ENCODE data around the gene SAMD4A. TPM values are rescaled to one million over a fixed set of nuclear protein-coding genes. Genes with fewer than 3 reads are reported as not detected.

SAMD4A gene
- total RNA-seq, 1 donor from 2014 or later: 66.0 TPM

DNA sequence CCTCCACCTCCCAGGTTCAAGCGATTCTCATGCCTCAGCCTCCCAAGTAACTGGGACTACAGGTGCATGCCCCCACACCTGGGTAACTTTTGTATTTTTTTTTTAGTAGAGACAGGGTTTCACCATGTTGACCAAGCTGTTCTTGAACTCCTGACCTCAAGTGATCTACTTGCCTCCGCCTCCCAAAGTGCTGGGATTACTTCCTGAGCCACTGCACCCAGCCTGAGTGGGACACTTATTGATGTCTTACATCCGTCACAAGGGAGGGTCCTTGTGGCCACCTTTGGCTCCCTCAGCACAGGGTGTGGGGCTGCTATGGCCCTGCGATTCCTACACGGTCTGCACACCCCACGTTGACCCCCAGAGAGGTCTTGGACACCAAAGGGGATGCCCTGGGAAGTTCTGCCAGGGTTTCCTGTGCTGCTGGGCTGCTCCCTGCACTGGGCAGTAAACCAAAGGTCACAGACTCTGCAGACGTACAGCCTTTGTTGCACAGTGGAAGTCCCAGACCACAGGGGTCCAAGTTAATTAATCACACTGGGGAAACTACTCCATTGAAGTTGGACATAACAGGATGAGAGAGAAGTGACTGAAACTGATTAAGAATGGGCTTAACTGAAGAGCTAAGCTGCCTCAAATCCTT lies 95.7 kb downstream of the SAMD4A start:
- H3K27me3 ChIP-seq: no peaks in the 10 kb centered on the region
- H3K4me3 ChIP-seq: no peak overlapping the region
- DNase-seq (ENCODE audit: low spot score in 2 of 2): no peak
- no peak overlapping the region for H3K27ac ChIP-seq
- H3K9me3 ChIP-seq: no peaks in the 10 kb centered on the region
- intact Hi-C loops (cut with DNase I): no loop called here
- no peaks in the 10 kb centered on the region for H3K36me3 ChIP-seq
- TF ChIP-seq, protein P1, sequence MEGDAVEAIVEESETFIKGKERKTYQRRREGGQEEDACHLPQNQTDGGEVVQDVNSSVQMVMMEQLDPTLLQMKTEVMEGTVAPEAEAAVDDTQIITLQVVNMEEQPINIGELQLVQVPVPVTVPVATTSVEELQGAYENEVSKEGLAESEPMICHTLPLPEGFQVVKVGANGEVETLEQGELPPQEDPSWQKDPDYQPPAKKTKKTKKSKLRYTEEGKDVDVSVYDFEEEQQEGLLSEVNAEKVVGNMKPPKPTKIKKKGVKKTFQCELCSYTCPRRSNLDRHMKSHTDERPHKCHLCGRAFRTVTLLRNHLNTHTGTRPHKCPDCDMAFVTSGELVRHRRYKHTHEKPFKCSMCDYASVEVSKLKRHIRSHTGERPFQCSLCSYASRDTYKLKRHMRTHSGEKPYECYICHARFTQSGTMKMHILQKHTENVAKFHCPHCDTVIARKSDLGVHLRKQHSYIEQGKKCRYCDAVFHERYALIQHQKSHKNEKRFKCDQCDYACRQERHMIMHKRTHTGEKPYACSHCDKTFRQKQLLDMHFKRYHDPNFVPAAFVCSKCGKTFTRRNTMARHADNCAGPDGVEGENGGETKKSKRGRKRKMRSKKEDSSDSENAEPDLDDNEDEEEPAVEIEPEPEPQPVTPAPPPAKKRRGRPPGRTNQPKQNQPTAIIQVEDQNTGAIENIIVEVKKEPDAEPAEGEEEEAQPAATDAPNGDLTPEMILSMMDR (IDR thresholded peaks at IDR 0.05): no peak
- H3K4me1 ChIP-seq: peaks cover 0 to 26% of the 10 kb centered on the region in 2 donors

DNA sequence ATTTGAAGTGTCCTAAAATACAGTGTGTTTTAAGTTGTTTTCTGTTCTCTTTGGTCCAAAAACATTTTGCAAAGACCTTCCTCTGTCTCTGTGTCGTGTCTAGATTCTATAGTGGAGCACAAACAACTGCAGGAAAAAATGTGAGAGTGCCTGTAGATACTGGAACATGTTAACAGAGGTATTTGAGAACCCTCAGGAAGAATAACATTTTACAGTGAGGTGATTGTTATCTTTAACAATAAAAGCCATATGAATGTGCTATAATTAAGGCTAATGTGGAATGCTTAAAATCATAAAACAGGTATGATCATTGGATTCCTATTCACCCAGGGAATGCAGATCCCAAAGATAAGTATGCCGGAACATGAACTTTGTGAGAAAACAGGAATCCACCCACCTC lies 98.0 kb downstream of the SAMD4A start:
- intact Hi-C loops (cut with DNase I): no loop called here
- TF ChIP-seq, protein P1 (IDR thresholded peaks at IDR 0.05): no peak
- H3K27me3 ChIP-seq: no peaks in the 10 kb centered on the region
- peaks cover 0 to 38% of the 10 kb centered on the region in 2 donors for H3K4me1 ChIP-seq
- no peak for DNase-seq (ENCODE audit: low spot score in 2 of 2)
- H3K9me3 ChIP-seq: no peaks in the 10 kb centered on the region
- H3K36me3 ChIP-seq: no peaks in the 10 kb centered on the region
- no peak overlapping the region for H3K27ac ChIP-seq
- H3K4me3 ChIP-seq: no peak overlapping the region

DNA sequence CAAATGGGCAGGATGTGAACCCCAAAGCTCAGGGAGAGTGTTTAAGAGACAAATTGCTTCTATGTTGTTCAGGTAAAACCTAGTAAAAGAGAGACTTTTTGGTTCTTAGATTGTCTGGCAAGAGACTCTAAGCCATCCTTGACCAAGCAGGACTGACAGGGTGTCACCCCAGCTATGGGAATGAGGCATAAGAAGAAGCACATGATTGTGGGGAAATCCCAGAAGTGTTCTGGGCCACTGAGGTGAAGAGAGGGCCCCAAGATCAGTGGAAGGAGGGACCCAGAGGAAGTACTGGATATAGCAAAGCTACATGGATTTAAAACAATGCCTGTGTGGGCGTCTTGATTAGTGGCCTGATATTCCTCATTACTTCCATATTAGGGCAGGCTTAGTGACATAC lies 99.0 kb downstream of the SAMD4A start:
- intact Hi-C loops (cut with DNase I): no loop called here
- no peak overlapping the region for H3K4me3 ChIP-seq
- no peaks in the 10 kb centered on the region for H3K9me3 ChIP-seq
- H3K4me1 ChIP-seq: peaks cover 4 to 43% of the 10 kb centered on the region in 2 donors
- H3K36me3 ChIP-seq: no peaks in the 10 kb centered on the region
- TF ChIP-seq, protein P1 (IDR thresholded peaks at IDR 0.05): no peak
- H3K27ac ChIP-seq: no peak overlapping the region
- H3K27me3 ChIP-seq: no peaks in the 10 kb centered on the region
- DNase-seq (ENCODE audit: low spot score in 2 of 2): no peak

DNA sequence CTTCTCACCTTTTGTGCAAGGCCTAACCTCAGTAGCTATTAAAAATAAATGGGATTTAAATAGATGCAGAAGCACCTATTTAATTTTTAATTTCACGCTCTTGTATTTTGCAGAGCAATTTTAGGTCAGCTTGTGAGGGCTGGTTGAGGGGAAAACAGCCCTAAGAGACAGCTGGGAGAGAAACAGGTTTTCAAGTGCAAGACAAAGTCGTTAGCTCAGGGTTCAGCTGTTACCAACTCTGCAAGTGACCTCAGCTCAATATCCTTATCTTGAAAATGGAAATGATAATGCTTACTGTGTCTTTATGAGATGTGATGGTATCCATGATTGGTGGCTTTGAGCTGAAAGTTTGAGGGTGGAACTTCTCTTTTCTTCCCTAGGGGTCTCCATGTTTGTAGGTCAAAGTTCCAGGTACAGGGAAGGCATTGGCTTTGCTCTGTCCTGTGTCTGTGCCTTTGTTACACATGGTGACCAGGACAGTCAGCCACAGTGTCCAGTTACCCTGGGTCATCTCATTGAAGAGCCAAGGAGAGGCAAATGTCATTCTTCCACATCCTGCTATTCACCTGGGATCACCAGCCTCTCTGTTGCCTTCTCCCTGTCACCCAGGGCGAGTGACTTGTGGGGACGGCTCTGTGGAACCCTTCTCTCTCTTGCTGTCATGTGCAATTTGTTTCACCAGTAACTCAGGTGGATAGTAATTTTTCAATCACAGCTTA lies 100.3 kb downstream of the SAMD4A start:
- TF ChIP-seq, protein P1 (IDR thresholded peaks at IDR 0.05): no peak
- intact Hi-C loops (cut with DNase I): no loop called here
- Histone ChIP-seq H3K36me3 (no peaks in the 10 kb centered on the region), H3K9me3 (no peaks in the 10 kb centered on the region), H3K4me3 (no peak overlapping the region), H3K27me3 (no peaks in the 10 kb centered on the region), H3K4me1 (peaks cover 6 to 53% of the 10 kb centered on the region in 2 donors), H3K27ac (no peak overlapping the region)
- DNase-seq (ENCODE audit: low spot score in 2 of 2): no peak

DNA sequence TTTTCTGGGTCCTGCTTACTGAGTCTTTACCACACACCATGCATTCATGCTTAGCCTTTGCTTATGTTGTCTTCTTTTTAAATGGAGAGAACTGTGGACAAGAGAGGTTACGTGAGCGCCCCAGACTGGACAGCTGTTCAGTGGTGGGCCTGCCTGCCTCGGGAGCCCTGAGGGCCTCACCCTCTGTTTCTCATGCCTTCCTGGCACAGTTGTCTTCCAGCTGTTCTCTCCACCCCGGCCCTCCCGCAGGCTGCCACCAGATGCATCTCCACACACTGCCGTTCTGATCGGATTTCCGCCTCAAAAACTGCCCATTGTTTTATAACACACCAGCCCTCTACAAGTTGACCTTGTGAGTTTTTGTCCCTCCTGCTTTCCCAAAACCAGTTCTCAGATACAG lies 100.8 kb downstream of the SAMD4A start:
- Histone ChIP-seq H3K9me3 (no peaks in the 10 kb centered on the region), H3K27me3 (no peaks in the 10 kb centered on the region), H3K36me3 (no peaks in the 10 kb centered on the region), H3K4me3 (no peak overlapping the region), H3K4me1 (peaks cover 10 to 54% of the 10 kb centered on the region in 2 donors), H3K27ac (peak overlapping the region in 1 of 2 donors; percentile 87)
- TF ChIP-seq, protein P1 (IDR thresholded peaks at IDR 0.05): no peak
- no peak for DNase-seq (ENCODE audit: low spot score in 2 of 2)
- intact Hi-C loops (cut with DNase I): no loop called here
